Activated CD4-positive, alpha-beta memory T cell treated with anti-CD3 and anti-CD28 coated beads for 36 hours (primary cell): ENCODE measurements around the gene KIF13A. TPM values are rescaled to one million over a fixed set of nuclear protein-coding genes. Genes with fewer than 3 reads are reported as not detected.

Experiments
- total RNA-seq, 2 experiments: library from RNA; stranded (reverse); gene quantifications; one replicate each; pipeline ENCODE4 v1.2.3, GENCODE V29; 2021

KIF13A gene
- total RNA-seq, 2 experiments from 2014 or later: 0.07 TPM; not detected in 1

Other genes with a start within 250 kb of the KIF13A start
- under 1 TPM; 0.10 to 0.19 TPM for gene NHLRC1, start 135.0 kb upstream of the KIF13A start, total RNA-seq
- 1 to 10 TPM; 7.7 to 7.8 TPM for gene TPMT, start 167.4 kb upstream of the KIF13A start, total RNA-seq
- 10 to 100 TPM; 17.5 to 18.5 TPM for gene KDM1B, start 167.8 kb upstream of the KIF13A start, total RNA-seq